PC-3 (cell line): Measurements from ENCODE around the gene KCNC4. TPM values are rescaled to one million over a fixed set of nuclear protein-coding genes. Genes with fewer than 3 reads are reported as not detected.

Experiments used
- ATAC-seq: fragments of 200-7000 bp; cut with Tn5 transposase; 2 replicates; pipeline ENCODE4 v1.9.1; 2020; ENCODE audit warnings: mild to moderate bottlenecking, moderate library complexity
- BruUV-seq: library from RNA; stranded (reverse); fragments of 400-500 nt; replicated peaks from 2 replicates; lab custom pipeline; 2021; lab: Mats Ljungman, UMichigan
- CTCF ChIA-PET: fragments of 300-600 bp; sonication (Branson Sonifier 250); formaldehyde crosslinking; loops from one replicate; lab custom pipeline; 2022; ENCODE audit warnings: antibody characterized with exemption; lab: Charles Lee
- POLR2A ChIA-PET: fragments of 300-600 bp; sonication (Branson Sonifier 250); formaldehyde crosslinking; loops from one replicate; lab custom pipeline; 2022; ENCODE audit warnings: antibody characterized with exemption; ENCODE audit not compliant: unreplicated experiment; lab: Charles Lee
- DNase-seq: peaks from one replicate; pipeline ENCODE4 v3.0.0-alpha.2; 2015
- H2AFZ ChIP-seq: fragments of 300-600 bp; sonication (generic); 2 replicates; pipeline ENCODE4 v1.6.0; 2016; ENCODE audit warnings: antibody characterized with exemption, low read length
- H3F3A ChIP-seq: fragments of 300-600 bp; sonication (generic); one replicate; pipeline ENCODE4 v1.6.0; 2017; ENCODE audit warnings: antibody characterized with exemption, low read length, control low read depth, mild to moderate bottlenecking; ENCODE audit not compliant: unreplicated experiment
- H3K27ac ChIP-seq: fragments of 300-600 bp; sonication (generic); 2 replicates; pipeline ENCODE4 v1.5.1; 2016; ENCODE audit warnings: mild to moderate bottlenecking, low read length
- H3K27me3 ChIP-seq: fragments of 300-600 bp; sonication (generic); 2 replicates; pipeline ENCODE4 v1.6.1; 2016; ENCODE audit warnings: low read length, mixed read lengths
- H3K36me3 ChIP-seq: fragments of 300-600 bp; sonication (generic); 2 replicates; pipeline ENCODE4 v1.6.1; 2016; ENCODE audit warnings: low read depth, mixed run types, low read length, mixed read lengths
- H3K4me1 ChIP-seq: fragments of 300-600 bp; sonication (generic); 2 replicates; pipeline ENCODE4 v1.5.1; 2016; ENCODE audit warnings: low read length; ENCODE audit not compliant: insufficient read depth
- H3K4me2 ChIP-seq: fragments of 300-600 bp; sonication (generic); 2 replicates; pipeline ENCODE4 v1.6.0; 2016; ENCODE audit warnings: low read length
- H3K4me3 ChIP-seq: fragments of 300-600 bp; sonication (generic); 2 replicates; pipeline ENCODE4 v1.5.1; 2016; ENCODE audit warnings: mild to moderate bottlenecking, low read length, mixed read lengths
- H3K79me2 ChIP-seq: fragments of 300-600 bp; sonication (generic); 2 replicates; pipeline ENCODE4 v1.6.1; 2017; ENCODE audit warnings: low read length, mixed read lengths
- H3K9ac ChIP-seq: fragments of 300-600 bp; sonication (generic); 2 replicates; pipeline ENCODE4 v1.6.0; 2016; ENCODE audit warnings: mild to moderate bottlenecking, low read length
- H3K9me2 ChIP-seq: fragments of 300-600 bp; sonication (generic); replicated peaks from 2 replicates; pipeline ENCODE4 v1.6.1; 2016; ENCODE audit warnings: mixed run types, low read length, mixed read lengths
- H3K9me3 ChIP-seq: fragments of 300-600 bp; sonication (generic); 2 replicates; pipeline ENCODE4 v1.6.1; 2016; ENCODE audit warnings: low read length, mixed read lengths
- H4K20me1 ChIP-seq: fragments of 300-600 bp; sonication (generic); 2 replicates; pipeline ENCODE4 v1.6.1; 2016; ENCODE audit warnings: low read length, mixed read lengths
- CTCF ChIP-seq: fragments of 300-600 bp; sonication (generic); conservative IDR thresholded peaks from 2 replicates; pipeline ENCODE4 v1.5.1; 2017; ENCODE audit warnings: antibody characterized with exemption, low read depth, mild to moderate bottlenecking, low read length
- EZH2 ChIP-seq: fragments of 300-600 bp; sonication (generic); IDR thresholded peaks from one replicate; pipeline ENCODE4 v1.6.1; 2017; ENCODE audit warnings: antibody characterized with exemption, mild to moderate bottlenecking, low read length; ENCODE audit not compliant: unreplicated experiment
- EZH2phosphoT487 ChIP-seq: fragments of 300-600 bp; sonication (generic); IDR thresholded peaks from 2 replicates; pipeline ENCODE4 v1.6.1; 2018; ENCODE audit warnings: mild to moderate bottlenecking, antibody characterized with exemption, low read length, borderline replicate concordance
- intact Hi-C: fragments of 100-400 bp; cut with micrococcal nuclease; formaldehyde crosslinking; loops from 2 replicates; pipeline ENCODE4 v1.9.0; 2023
- total RNA-seq: library from RNA; depleted of rRNA; stranded (reverse); fragments of >200 nt; gene quantifications from 2 replicates; pipeline ENCODE4 v1.2.3, GENCODE V29; 2014

The KCNC4 gene
- total RNA-seq, 1 experiment from 2014 or later = 1.6 TPM

- ChIA-PET CTCF (interaction anchor here (0.6 to 1.1 kb wide), 7 partner anchors 73 to 299 kb away, joined by 3 to 7 read pairs (median 4); no protein-coding TSS in a partner anchor), POLR2A (no interaction called here)
- no peak overlapping the region for H3K27ac ChIP-seq
- H3K27me3 ChIP-seq = no peaks in the 10 kb centered on the region; the same call in 1 of the 2 replicates
- H4K20me1 ChIP-seq = no peaks in the 10 kb centered on the region
- TF ChIP-seq CTCF = peak; percentile 96
- TF ChIP-seq EZH2phosphoT487 = no peak
- no peak for TF ChIP-seq EZH2
- no peaks in the 10 kb centered on the region for H3K9me2 ChIP-seq
- DNase-seq (peak; percentile 69), ATAC-seq (peak; percentile 97)
- H3K9ac ChIP-seq = no peak overlapping the region
- no peaks in the 10 kb centered on the region for H3F3A ChIP-seq
- BruUV-seq = no TSS peak
- H3K36me3 ChIP-seq = no peaks in the 10 kb centered on the region
- H3K4me1 ChIP-seq = no peaks in the 10 kb centered on the region
- no peaks in the 10 kb centered on the region for H3K9me3 ChIP-seq
- intact Hi-C loops = no loop called here
- H3K4me2 ChIP-seq = no peak overlapping the region
- H2AFZ ChIP-seq = no peak overlapping the region
- H3K79me2 ChIP-seq = no peaks in the 10 kb centered on the region
- H3K4me3 ChIP-seq = no peak overlapping the region
Measured at GRCh38 chr1:110196917-110197765, 13.0 kb upstream of the KCNC4 start.

GRCh38 chr1:110197905-110198629 lies 12.0 kb upstream of the KCNC4 start:
- no peaks in the 10 kb centered on the region for H3K4me1 ChIP-seq
- no peaks in the 10 kb centered on the region for H3K36me3 ChIP-seq
- DNase-seq = no peak
- TF ChIP-seq EZH2phosphoT487 = no peak
- no peak for TF ChIP-seq EZH2
- no peak for TF ChIP-seq CTCF
- no peak overlapping the region for H3K4me3 ChIP-seq
- no TSS peak for BruUV-seq
- no peaks in the 10 kb centered on the region for H3K27me3 ChIP-seq
- H3K9me3 ChIP-seq = no peaks in the 10 kb centered on the region
- H3K9me2 ChIP-seq = no peaks in the 10 kb centered on the region
- no peak for ATAC-seq
- CTCF ChIA-PET = no interaction called here
- no peak overlapping the region for H2AFZ ChIP-seq
- POLR2A ChIA-PET = no interaction called here
- intact Hi-C loops = no loop called here
- H4K20me1 ChIP-seq = no peaks in the 10 kb centered on the region
- H3K79me2 ChIP-seq = no peaks in the 10 kb centered on the region
- no peak overlapping the region for H3K9ac ChIP-seq
- H3F3A ChIP-seq = no peaks in the 10 kb centered on the region
- no peak overlapping the region for H3K4me2 ChIP-seq
- H3K27ac ChIP-seq = no peak overlapping the region
